Right hindlimb (tissue), 1 donor: ENCODE results near the gene NMT2.

Source experiments
- DNase-seq: peaks from one replicate; pipeline ENCODE4 v3.0.0-alpha.2; 2018

The NMT2 gene

DNA sequence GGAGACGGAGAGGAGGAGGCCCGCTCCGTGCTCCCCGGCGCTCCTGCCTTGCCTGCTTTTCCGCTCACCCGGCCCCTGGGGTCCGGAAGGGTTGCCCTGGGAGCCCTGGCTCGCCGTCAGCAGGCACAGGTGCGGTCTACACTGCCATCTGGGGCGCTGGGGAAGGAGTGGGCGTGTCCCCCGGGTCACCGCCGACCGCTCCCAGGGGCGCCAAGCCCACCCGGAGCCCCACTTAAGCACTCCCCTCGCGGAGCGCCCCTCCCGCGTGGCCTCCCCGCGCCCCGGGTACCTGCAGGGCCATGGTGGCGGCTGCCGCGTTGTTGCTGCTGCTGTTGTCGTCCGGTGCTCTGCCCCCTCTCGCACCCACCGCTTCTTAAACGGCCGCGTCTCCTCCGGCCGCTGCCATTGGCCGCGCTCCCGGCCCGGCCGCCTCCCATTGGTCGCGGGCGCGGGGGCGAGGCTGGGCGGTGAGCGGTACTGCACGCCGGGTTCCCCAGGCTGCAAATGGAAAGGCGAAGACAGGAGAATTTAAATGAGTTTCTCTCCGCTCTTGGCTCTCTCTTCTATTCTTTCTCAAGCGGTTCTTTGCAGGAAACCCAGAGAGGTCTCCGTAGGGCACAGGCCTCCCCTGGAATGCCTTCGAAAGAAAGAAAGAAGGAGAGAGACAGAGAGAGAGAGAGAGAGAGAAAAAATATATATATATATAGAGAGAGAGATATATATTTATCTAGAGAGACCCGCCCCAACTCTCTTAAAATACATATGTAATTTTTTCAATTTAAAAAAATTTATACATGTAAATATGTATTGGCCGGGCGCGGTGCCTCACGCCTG is 79.8 kb downstream of the NMT2 start, which contains the start of gene ACBD7:
TSS of gene ACBD7 (minus strand) at position 349 of the 834 bp plus-strand sequence. CDS start at position 301, 48 bp downstream.
- DNase-seq: peak; percentile 88

DNA sequence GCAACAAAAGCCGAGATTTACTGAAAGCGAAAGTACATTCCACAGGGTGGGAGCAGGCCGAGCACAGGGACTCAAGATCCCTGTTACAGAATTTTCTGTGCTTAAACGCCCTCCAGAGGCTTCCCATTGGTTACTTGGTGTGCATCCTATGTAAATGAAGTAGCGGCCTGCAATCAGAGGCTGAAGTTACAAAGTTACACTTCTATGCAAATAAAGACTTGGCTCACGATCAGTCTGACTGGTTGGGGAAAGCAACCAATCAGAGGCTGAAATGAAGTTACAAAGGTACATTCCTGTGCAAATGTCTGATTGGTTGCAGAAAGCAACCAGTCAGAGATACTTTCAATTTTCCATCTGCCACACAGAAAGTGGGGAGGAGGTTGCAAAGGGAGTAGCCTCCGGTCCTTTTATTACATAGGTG is 84.0 kb downstream of the NMT2 start:
- DNase-seq: peak; percentile 78

DNA sequence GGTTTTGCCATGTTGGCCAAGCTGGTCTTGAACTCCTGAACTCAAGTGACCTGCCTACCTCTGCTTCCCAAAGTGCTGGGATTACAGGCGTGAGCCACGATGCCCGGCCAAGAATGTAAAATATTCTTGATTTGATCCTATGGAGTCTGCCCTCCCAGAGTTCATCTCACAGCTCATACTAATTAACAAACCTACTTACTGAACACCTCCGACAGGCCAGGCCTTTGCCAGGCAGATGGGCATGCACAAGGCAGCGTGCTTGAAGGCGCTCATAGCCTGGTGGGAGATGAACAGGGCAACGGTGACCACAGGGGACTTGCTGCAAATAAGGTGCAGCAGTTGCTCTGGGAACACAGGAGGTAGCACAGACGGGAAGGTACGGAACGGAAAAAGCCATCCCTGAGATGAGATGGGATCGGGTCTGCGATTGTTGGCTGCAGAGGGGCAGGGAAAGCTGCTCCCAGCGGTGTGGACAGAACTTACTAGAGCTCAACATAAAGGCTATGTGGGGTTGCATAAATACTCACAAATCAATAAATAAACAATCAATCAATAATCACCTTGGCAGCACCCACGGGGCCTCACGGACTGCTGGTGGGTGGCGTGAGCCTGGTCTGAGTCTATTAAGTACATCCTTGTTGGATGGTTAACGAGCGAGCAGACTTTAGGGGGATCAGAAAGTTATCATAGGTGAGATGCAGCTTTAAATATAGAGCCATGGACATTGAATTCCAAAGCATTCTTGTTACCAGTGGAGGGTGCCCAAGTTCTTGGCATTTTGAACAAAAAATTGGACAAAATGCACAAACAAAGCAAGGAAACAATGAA is 84.6 kb downstream of the NMT2 start:
- no peak for DNase-seq

DNA sequence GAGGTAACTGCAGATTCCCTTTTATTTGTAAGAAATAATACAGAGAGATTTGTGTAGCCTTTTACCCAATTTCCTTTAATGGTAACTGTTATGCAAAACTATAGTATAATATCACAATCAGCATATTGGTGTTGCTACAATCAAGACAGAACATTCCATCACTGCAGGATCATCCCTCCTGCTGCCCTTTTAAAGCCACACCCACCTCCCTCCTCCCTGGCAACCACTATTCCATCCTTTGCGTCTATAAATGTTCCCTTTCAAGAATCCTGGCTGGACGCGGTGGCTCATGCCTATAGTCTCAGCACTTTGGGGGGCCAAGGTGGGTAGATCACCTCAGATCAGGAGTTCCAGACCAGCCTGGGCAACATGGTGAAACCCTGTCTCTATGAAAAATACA is 93.1 kb downstream of the NMT2 start:
- DNase-seq: no peak

GRCh38 chr10:15072358-15072757 is 96.1 kb downstream of the NMT2 start:
- DNase-seq: no peak

DNA sequence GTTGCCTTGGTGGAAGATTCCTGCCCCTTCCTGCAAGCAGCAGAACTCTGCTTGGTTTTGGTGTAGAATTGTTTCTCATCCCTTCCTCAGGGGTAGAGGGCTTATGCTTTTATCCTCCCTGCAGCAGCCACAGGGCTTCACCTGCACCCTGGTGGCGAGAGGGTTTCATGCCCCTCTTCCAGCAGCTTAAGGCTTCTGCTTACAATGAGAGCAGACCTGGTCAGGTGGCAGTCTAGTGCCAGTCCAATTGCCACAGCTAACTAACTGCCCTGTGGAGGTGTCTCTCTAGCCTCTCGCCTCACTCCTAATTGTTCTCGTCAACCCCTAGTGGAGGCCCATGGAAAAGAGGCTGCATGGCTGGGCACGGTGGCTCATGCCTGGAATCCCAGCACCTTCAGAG is 99.3 kb downstream of the NMT2 start:
- no peak for DNase-seq

DNA sequence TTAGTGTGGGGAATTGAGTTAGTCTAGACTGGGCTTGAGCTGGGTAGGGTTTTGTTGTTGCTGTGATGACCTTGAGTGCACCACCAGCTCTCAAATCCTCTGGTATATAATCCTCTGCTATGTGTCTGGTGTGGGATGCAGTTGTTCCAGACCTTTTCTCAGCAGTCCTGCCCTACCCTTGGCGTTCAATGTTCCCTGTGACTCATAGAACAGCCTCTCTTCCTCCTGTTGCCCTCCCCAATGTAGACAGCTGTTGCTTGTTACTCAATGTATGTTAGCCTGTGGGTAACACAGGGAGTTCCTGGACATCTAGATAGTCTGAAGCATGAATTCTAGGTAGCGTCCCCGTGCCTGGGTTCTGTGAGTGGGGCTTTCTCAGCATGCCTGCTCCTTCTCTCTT is 99.7 kb downstream of the NMT2 start:
- DNase-seq: peak; percentile 28

GRCh38 chr10:15067154-15067553 is 101.3 kb downstream of the NMT2 start:
- no peak for DNase-seq

DNA sequence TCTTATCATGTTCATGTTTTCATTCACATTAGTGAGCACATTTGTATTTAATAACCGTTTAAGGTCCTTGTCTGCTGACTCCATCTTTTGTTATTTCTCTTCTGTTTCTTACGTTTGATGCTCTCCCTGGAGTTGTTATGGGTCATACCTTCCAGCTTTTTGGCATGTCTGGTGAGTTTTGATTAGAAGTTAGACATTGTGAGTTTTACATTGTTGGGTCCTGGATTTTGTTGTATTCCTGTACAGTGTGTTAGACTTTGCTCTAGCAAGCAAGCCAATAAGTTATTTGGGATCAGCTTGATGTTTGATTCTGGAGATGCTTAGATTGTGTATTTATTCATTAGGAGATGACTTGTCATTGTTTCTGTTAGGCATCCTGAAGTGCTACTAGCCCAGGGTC is 107.9 kb downstream of the NMT2 start:
- no peak for DNase-seq

GRCh38 chr10:15059914-15060313 is 108.6 kb downstream of the NMT2 start:
- no peak for DNase-seq

DNA sequence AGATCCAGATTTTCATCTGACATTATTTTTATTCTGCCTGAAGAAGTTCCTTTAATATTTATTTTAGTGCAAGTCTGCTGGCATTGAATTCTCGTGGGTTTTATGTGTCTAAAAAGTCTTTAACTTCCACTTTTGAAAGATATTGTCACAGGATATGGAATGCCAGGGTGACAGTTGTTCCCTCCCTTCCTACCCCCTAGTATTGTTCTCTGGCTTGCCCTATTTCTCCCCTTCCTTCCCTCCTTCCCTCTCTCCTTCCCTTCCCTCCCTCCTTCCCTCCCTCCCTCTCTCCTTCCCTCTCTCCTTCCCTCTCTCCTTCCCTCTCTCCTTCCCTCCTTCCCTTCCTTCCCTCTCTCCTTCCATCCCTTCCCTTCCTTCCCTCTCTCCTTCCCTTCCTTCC is 109.8 kb downstream of the NMT2 start:
- DNase-seq: no peak
